K562 (cell line): Measurements from ENCODE around the gene KMT2A. TPM values are rescaled to one million over a fixed set of nuclear protein-coding genes. Genes with fewer than 3 reads are reported as not detected.

Source experiments
- ARID2 ChIP-seq: fragments of 450-650 bp; IDR thresholded peaks from 2 replicates; pipeline ENCODE4 v1.6.1; 2017; ENCODE audit warnings: antibody characterized with exemption, mild to moderate bottlenecking
- CBX3 ChIP-seq, 2 experiments: IDR thresholded peaks; 1 replicate in 1 of 2; 2 replicates in 1 of 2; pipeline ENCODE4 v1.6.1; 2012; ENCODE audit warnings: inconsistent platforms in 2 of 2, low read length in 2 of 2, borderline replicate concordance in 1 of 2, control low read depth in 1 of 2
- CHCHD3 ChIP-seq: fragments of 250-450 bp; sonication (Bioruptor Pico); IDR thresholded peaks from 2 replicates; pipeline ENCODE4 v2.1.2; 2022; ENCODE audit warnings: mild to moderate bottlenecking
- HDAC2 ChIP-seq: fragments of 450-650 bp; IDR thresholded peaks from 2 replicates; pipeline ENCODE4 v1.6.1; 2016; ENCODE audit warnings: mild to moderate bottlenecking
- HMGXB4 ChIP-seq: sonication (generic); formaldehyde crosslinking; IDR thresholded peaks from 2 replicates; pipeline ENCODE4 v1.8.1; 2023; ENCODE audit warnings: mild to moderate bottlenecking, missing genetic modification reagents
- PYGO2 ChIP-seq: fragments of 450-650 bp; IDR thresholded peaks from 2 replicates; pipeline ENCODE4 v1.6.1; 2016; ENCODE audit warnings: mild to moderate bottlenecking, missing genetic modification characterization, moderate library complexity, missing compliant biosample characterization
- SP1 ChIP-seq: sonication (generic); formaldehyde crosslinking; IDR thresholded peaks from 2 replicates; pipeline ENCODE4 v1.8.1; 2022; ENCODE audit warnings: mild to moderate bottlenecking, missing genetic modification reagents
- ZNF124 ChIP-seq: sonication (generic); formaldehyde crosslinking; IDR thresholded peaks from 2 replicates; pipeline ENCODE4 v1.8.1; 2022; ENCODE audit warnings: missing genetic modification reagents
- ZNF134 ChIP-seq: fragments of 250-450 bp; sonication (Bioruptor Pico); conservative IDR thresholded peaks from 2 replicates; pipeline ENCODE4 v1.4.0; 2020
- ZNF232 ChIP-seq: sonication (generic); formaldehyde crosslinking; IDR thresholded peaks from 2 replicates; pipeline ENCODE4 v1.8.0; 2022; ENCODE audit warnings: mild to moderate bottlenecking, missing genetic modification reagents
- polyA plus RNA-seq, 8 experiments: library from polyadenylated mRNA; depleted of rRNA in 4 of 8; stranded (reverse) in 5 of 8; unstranded in 3 of 8; fragments of >200 nt; fragmentation: Nextera tagmentation in 2 of 8; fragmentation: Illumina TruSeq in 1 of 8; extraction: Ambion mirVana in 2 of 8; extraction: Trizol in 1 of 8; gene quantifications; 2 replicates each; pipeline versions ENCODE4 v1.2.1 to v1.2.3, GENCODE V29; 2011 to 2014; ENCODE audit warnings: inconsistent platforms in 1 of 8, missing spikeins in 1 of 8
- total RNA-seq, 7 experiments: library from RNA; depleted of rRNA in 6 of 7; stranded (reverse); fragments of >200 nt in 6 of 7; fragmentation: Illumina TruSeq in 2 of 7; extraction: Trizol in 2 of 7; gene quantifications; 2 replicates each; pipeline versions ENCODE4 v1.2.1 to v1.2.3, GENCODE V29; 2011 to 2021; ENCODE audit warnings: low replicate concordance in 1 of 7
- TF ChIP-seq, protein P1 (sequence below), 2 experiments: fragments of 450-650 bp; IDR thresholded peaks; 2 replicates each; pipeline ENCODE4 v1.6.1; 2018; ENCODE audit warnings: mild to moderate bottlenecking in 2 of 2, low read depth in 1 of 2; ENCODE audit not compliant: partially characterized antibody in 2 of 2
- TF ChIP-seq, protein P2 (sequence below), 2 experiments: fragments of 450-650 bp; IDR thresholded peaks; 2 replicates each; pipeline ENCODE4 v1.6.1; 2016; ENCODE audit warnings: mild to moderate bottlenecking in 2 of 2, borderline replicate concordance in 1 of 2, low read depth in 1 of 2, moderate library complexity in 1 of 2
- TF ChIP-seq, protein P3 (sequence below): fragments of 200-800 bp; sonication (Bioruptor generic); IDR thresholded peaks from 2 replicates; pipeline ENCODE4 v1.6.1; 2017; ENCODE audit warnings: missing genetic modification characterization, missing compliant biosample characterization

Gene KMT2A
- total and polyA plus RNA-seq, 9 of the 15 experiments (the other 6 are each of a cell fraction or from before 2014, with no cell fraction given), result 9.6 to 59.9 (median 32.6) TPM

- TF ChIP-seq, protein P1, sequence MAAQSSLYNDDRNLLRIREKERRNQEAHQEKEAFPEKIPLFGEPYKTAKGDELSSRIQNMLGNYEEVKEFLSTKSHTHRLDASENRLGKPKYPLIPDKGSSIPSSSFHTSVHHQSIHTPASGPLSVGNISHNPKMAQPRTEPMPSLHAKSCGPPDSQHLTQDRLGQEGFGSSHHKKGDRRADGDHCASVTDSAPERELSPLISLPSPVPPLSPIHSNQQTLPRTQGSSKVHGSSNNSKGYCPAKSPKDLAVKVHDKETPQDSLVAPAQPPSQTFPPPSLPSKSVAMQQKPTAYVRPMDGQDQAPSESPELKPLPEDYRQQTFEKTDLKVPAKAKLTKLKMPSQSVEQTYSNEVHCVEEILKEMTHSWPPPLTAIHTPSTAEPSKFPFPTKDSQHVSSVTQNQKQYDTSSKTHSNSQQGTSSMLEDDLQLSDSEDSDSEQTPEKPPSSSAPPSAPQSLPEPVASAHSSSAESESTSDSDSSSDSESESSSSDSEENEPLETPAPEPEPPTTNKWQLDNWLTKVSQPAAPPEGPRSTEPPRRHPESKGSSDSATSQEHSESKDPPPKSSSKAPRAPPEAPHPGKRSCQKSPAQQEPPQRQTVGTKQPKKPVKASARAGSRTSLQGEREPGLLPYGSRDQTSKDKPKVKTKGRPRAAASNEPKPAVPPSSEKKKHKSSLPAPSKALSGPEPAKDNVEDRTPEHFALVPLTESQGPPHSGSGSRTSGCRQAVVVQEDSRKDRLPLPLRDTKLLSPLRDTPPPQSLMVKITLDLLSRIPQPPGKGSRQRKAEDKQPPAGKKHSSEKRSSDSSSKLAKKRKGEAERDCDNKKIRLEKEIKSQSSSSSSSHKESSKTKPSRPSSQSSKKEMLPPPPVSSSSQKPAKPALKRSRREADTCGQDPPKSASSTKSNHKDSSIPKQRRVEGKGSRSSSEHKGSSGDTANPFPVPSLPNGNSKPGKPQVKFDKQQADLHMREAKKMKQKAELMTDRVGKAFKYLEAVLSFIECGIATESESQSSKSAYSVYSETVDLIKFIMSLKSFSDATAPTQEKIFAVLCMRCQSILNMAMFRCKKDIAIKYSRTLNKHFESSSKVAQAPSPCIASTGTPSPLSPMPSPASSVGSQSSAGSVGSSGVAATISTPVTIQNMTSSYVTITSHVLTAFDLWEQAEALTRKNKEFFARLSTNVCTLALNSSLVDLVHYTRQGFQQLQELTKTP (IDR thresholded peaks at IDR 0.05; ENCODE audit: low read depth in 1 of 2, partially characterized antibody in 2 of 2), result peak in 1 of 2 experiments; percentile 91
- TF ChIP-seq ARID2 (no peak), CHCHD3 (no peak), ZNF232 (CRISPR knock-in tag) (no peak), PYGO2 (tag) (no peak), CBX3 (IDR thresholded peaks at IDR 0.05; ENCODE audit: borderline replicate concordance in 1 of 2, low read length in 2 of 2) (peak in 1 of 2 experiments; percentile 81; a peak in 1 of 3 replicates), ZNF124 (no peak), ZNF134 (CRISPR knock-in tag) (peak; percentile 61; the same call in 1 of the 2 replicates), HMGXB4 (CRISPR knock-in tag) (no peak), SP1 (CRISPR knock-in tag) (peak; percentile 76), HDAC2 (peak; percentile 99)
- TF ChIP-seq, protein P2, sequence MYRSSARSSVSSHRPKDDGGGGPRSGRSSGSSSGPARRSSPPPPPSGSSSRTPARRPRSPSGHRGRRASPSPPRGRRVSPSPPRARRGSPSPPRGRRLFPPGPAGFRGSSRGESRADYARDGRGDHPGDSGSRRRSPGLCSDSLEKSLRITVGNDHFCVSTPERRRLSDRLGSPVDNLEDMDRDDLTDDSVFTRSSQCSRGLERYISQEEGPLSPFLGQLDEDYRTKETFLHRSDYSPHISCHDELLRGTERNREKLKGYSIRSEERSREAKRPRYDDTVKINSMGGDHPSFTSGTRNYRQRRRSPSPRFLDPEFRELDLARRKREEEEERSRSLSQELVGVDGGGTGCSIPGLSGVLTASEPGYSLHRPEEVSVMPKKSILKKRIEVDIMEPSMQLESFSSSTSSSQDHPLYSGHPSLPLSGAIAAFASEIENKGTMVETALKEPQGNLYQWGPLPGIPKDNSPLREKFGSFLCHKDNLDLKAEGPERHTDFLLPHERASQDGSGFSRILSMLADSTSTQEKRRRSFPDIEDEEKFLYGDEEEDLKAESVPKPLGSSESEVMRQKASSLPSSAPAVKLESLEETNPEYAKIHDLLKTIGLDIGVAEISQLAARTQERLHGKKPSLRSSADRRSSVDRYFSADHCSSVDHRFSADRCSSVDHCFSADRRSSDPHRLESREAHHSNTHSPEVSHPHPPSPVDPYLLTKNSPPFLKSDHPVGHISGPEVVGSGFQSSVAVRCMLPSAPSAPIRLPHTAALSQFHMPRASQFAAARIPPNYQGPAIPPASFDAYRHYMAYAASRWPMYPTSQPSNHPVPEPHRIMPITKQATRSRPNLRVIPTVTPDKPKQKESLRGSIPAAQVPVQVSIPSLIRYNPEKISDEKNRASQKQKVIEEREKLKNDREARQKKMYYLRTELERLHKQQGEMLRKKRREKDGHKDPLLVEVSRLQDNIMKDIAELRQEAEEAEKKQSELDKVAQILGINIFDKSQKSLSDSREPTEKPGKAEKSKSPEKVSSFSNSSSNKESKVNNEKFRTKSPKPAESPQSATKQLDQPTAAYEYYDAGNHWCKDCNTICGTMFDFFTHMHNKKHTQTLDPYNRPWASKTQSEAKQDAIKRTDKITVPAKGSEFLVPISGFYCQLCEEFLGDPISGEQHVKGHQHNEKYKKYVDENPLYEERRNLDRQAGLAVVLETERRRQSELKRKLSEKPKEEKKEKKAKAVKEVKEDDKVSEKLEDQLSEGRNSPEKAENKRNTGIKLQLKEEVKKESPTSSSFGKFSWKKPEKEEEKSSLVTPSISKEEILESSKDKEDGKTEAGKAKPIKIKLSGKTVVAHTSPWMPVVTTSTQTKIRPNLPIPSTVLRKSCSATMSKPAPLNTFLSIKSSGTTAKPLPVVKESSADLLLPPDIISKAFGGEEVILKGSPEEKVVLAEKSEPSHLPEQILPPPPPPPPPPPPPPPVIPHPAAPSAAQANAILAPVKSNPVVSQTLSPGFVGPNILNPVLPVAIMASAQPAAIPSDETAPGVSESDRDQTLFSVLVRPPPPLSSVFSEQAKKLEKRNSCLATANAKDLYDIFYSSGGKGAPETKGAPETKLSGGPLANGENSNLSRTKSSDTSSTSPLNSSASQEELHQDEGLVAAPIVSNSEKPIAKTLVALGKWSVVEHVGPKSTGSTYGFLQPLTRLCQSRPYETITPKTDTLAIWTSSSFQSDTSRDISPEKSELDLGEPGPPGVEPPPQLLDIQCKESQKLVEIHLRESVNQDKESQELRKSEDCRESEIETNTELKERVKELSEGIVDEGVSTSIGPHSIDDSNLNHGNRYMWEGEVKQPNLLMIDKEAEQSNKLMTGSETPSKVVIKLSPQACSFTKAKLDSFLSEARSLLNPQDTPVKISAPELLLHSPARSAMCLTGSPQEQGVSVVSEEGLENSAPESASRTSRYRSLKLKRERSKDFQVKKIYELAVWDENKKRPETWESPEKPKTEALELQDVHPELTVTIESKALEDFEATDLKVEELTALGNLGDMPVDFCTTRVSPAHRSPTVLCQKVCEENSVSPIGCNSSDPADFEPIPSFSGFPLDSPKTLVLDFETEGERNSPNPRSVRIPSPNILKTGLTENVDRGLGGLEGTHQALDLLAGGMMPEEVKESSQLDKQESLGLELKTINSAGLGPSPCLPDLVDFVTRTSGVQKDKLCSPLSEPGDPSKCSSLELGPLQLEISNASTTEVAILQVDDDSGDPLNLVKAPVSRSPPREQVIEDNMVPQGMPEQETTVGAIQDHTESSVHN (IDR thresholded peaks at IDR 0.05; ENCODE audit: borderline replicate concordance in 1 of 2, low read depth in 1 of 2), result peak in 1 of 2 experiments; percentile 75; a peak in 2 of 4 replicates
- TF ChIP-seq, protein P3, sequence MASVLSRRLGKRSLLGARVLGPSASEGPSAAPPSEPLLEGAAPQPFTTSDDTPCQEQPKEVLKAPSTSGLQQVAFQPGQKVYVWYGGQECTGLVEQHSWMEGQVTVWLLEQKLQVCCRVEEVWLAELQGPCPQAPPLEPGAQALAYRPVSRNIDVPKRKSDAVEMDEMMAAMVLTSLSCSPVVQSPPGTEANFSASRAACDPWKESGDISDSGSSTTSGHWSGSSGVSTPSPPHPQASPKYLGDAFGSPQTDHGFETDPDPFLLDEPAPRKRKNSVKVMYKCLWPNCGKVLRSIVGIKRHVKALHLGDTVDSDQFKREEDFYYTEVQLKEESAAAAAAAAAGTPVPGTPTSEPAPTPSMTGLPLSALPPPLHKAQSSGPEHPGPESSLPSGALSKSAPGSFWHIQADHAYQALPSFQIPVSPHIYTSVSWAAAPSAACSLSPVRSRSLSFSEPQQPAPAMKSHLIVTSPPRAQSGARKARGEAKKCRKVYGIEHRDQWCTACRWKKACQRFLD, result peak; percentile 86; the same call in 1 of the 2 replicates
These were observed 20.6 kb upstream of the KMT2A start (continued) for GRCh38 chr11:118415739-118416068.
